Measurements from ENCODE around the gene GCG. TPM values are rescaled to one million over a fixed set of nuclear protein-coding genes. Genes with fewer than 3 reads are reported as not detected.

Gene GCG
- polyA plus RNA-seq, 1 donor from 2014 or later, result not detected

DNA sequence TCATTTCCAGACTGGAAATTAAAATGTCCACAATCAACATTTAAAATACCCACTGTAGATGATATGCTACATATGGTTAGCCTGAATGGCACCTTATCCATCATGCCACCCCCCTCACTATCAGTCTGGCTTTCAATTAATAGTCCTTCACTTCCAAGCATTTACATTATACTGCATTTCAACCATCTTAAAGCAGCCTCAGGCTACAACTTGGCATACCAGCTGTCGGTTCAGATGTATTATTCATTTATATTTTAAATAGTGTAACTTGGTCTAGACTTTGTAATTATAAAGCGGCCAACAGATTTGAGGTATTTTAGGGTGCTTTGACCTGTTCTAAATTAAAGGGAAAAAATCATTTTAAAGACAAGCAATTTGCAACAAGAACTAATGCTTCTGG is 2.6 kb downstream of the GCG start:
- H3K9me2 ChIP-seq (ENCODE audit: insufficient read depth, low read length), result no peaks in the 10 kb centered on the region
- no peaks in the 10 kb centered on the region for H3K36me3 ChIP-seq (ENCODE audit: insufficient read depth, low read length)
- TF ChIP-seq TAF1 (IDR thresholded peaks at IDR 0.05; ENCODE audit: low read depth), result no peak
- TF ChIP-seq EZH2 (IDR thresholded peaks at IDR 0.05; ENCODE audit: borderline replicate concordance, insufficient read depth, low read length, poor library complexity, severe bottlenecking), result no peak
- TF ChIP-seq, protein P1, sequence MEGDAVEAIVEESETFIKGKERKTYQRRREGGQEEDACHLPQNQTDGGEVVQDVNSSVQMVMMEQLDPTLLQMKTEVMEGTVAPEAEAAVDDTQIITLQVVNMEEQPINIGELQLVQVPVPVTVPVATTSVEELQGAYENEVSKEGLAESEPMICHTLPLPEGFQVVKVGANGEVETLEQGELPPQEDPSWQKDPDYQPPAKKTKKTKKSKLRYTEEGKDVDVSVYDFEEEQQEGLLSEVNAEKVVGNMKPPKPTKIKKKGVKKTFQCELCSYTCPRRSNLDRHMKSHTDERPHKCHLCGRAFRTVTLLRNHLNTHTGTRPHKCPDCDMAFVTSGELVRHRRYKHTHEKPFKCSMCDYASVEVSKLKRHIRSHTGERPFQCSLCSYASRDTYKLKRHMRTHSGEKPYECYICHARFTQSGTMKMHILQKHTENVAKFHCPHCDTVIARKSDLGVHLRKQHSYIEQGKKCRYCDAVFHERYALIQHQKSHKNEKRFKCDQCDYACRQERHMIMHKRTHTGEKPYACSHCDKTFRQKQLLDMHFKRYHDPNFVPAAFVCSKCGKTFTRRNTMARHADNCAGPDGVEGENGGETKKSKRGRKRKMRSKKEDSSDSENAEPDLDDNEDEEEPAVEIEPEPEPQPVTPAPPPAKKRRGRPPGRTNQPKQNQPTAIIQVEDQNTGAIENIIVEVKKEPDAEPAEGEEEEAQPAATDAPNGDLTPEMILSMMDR (IDR thresholded peaks at IDR 0.05; ENCODE audit: poor library complexity, severe bottlenecking), result no peak
- no peak for TF ChIP-seq RAD21 (conservative IDR thresholded peaks at IDR 0.05)
- TF ChIP-seq, protein P2, sequence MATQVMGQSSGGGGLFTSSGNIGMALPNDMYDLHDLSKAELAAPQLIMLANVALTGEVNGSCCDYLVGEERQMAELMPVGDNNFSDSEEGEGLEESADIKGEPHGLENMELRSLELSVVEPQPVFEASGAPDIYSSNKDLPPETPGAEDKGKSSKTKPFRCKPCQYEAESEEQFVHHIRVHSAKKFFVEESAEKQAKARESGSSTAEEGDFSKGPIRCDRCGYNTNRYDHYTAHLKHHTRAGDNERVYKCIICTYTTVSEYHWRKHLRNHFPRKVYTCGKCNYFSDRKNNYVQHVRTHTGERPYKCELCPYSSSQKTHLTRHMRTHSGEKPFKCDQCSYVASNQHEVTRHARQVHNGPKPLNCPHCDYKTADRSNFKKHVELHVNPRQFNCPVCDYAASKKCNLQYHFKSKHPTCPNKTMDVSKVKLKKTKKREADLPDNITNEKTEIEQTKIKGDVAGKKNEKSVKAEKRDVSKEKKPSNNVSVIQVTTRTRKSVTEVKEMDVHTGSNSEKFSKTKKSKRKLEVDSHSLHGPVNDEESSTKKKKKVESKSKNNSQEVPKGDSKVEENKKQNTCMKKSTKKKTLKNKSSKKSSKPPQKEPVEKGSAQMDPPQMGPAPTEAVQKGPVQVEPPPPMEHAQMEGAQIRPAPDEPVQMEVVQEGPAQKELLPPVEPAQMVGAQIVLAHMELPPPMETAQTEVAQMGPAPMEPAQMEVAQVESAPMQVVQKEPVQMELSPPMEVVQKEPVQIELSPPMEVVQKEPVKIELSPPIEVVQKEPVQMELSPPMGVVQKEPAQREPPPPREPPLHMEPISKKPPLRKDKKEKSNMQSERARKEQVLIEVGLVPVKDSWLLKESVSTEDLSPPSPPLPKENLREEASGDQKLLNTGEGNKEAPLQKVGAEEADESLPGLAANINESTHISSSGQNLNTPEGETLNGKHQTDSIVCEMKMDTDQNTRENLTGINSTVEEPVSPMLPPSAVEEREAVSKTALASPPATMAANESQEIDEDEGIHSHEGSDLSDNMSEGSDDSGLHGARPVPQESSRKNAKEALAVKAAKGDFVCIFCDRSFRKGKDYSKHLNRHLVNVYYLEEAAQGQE (IDR thresholded peaks at IDR 0.05; ENCODE audit: borderline replicate concordance), result no peak
- TF ChIP-seq EP300 (conservative IDR thresholded peaks at IDR 0.05; ENCODE audit: poor library complexity, severe bottlenecking), result no peak
- no peak for TF ChIP-seq SMC3 (conservative IDR thresholded peaks at IDR 0.05; ENCODE audit: poor library complexity)
- no peak for TF ChIP-seq MXI1 (conservative IDR thresholded peaks at IDR 0.05; ENCODE audit: poor library complexity, severe bottlenecking)
- TF ChIP-seq POLR2AphosphoS5 (IDR thresholded peaks at IDR 0.05), result no peak
- no peaks in the 10 kb centered on the region for H4K20me1 ChIP-seq (ENCODE audit: insufficient read depth)
- no peak overlapping the region for H3K27ac ChIP-seq (ENCODE audit: low read length)
- H3K4me3 ChIP-seq (ENCODE audit: low read length), result no peak overlapping the region
- no peak overlapping the region for H2AFZ ChIP-seq (ENCODE audit: low read depth, low read length)
- no peak overlapping the region for H3K9ac ChIP-seq (ENCODE audit: low read length)
- H3K27me3 ChIP-seq (ENCODE audit: insufficient read depth, low read depth, low read length), result no peaks in the 10 kb centered on the region
- no peaks in the 10 kb centered on the region for H3K79me2 ChIP-seq (replicated peaks; ENCODE audit: insufficient read depth, low read length)
- H3K4me2 ChIP-seq (ENCODE audit: low read length), result no peak overlapping the region
- H3F3A ChIP-seq (ENCODE audit: insufficient read depth, low read length, poor library complexity, severe bottlenecking), result no peaks in the 10 kb centered on the region
- H3K9me3 ChIP-seq (ENCODE audit: low read length), result no peaks in the 10 kb centered on the region

DNA sequence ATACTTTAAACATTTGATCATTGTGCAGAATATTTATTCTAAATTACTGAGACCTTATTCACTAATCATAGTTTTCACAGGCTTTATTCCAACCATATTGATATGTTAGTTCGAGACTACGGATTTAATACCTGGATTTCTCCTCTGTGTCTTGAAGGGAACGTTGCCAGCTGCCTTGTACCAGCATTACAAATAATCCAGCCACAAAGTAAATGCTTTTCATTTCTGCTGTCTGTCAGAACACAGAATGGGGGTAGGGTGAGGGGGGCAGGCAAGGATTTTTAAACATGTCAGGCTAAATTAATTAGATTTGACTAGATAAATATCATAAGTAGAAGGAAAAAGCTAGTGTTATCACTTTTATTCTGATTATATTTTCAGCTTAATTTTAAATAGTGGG is 3.1 kb downstream of the GCG start:
- Histone ChIP-seq H3K4me3 (ENCODE audit: low read length) (no peak overlapping the region), H4K20me1 (ENCODE audit: insufficient read depth) (no peaks in the 10 kb centered on the region), H3K27ac (ENCODE audit: low read length) (no peak overlapping the region), H3K36me3 (ENCODE audit: insufficient read depth, low read length) (no peaks in the 10 kb centered on the region), H3K9ac (ENCODE audit: low read length) (no peak overlapping the region), H3K9me2 (ENCODE audit: insufficient read depth, low read length) (no peaks in the 10 kb centered on the region), H3K4me2 (ENCODE audit: low read length) (no peak overlapping the region), H3K9me3 (ENCODE audit: low read length) (no peaks in the 10 kb centered on the region), H3K27me3 (ENCODE audit: insufficient read depth, low read depth, low read length) (no peaks in the 10 kb centered on the region), H2AFZ (ENCODE audit: low read depth, low read length) (no peak overlapping the region), H3K79me2 (replicated peaks; ENCODE audit: insufficient read depth, low read length) (no peaks in the 10 kb centered on the region), H3F3A (ENCODE audit: insufficient read depth, low read length, poor library complexity, severe bottlenecking) (no peaks in the 10 kb centered on the region)
- TF ChIP-seq EZH2 (IDR thresholded peaks at IDR 0.05; ENCODE audit: borderline replicate concordance, insufficient read depth, low read length, poor library complexity, severe bottlenecking), result no peak
- TF ChIP-seq SMC3 (conservative IDR thresholded peaks at IDR 0.05; ENCODE audit: poor library complexity), result no peak
- no peak for TF ChIP-seq TAF1 (IDR thresholded peaks at IDR 0.05; ENCODE audit: low read depth)
- TF ChIP-seq, protein P1 (IDR thresholded peaks at IDR 0.05; ENCODE audit: poor library complexity, severe bottlenecking), result no peak
- TF ChIP-seq RAD21 (conservative IDR thresholded peaks at IDR 0.05), result no peak
- no peak for TF ChIP-seq MXI1 (conservative IDR thresholded peaks at IDR 0.05; ENCODE audit: poor library complexity, severe bottlenecking)
- no peak for TF ChIP-seq POLR2AphosphoS5 (IDR thresholded peaks at IDR 0.05)
- TF ChIP-seq, protein P2 (IDR thresholded peaks at IDR 0.05; ENCODE audit: borderline replicate concordance), result no peak
- TF ChIP-seq EP300 (conservative IDR thresholded peaks at IDR 0.05; ENCODE audit: poor library complexity, severe bottlenecking), result no peak

All from neural cell (in vitro differentiated cells).